HEK293T (cell line): ENCODE data around the gene MAMDC2.

Source experiments
- CTCF ChIA-PET: fragments of 350-600 bp; formaldehyde crosslinking; extraction: SDS; loops from one replicate; lab custom pipeline; 2021; ENCODE audit warnings: antibody characterized with exemption, inconsistent platforms; lab: Yijun Ruan, JAX
- POLR2A ChIA-PET: fragments of 350-600 bp; formaldehyde crosslinking; extraction: SDS; loops from one replicate; lab custom pipeline; 2020; ENCODE audit warnings: antibody characterized with exemption, inconsistent platforms; lab: Yijun Ruan, JAX
- DNase-seq: peaks from one replicate; pipeline ENCODE4 v3.0.0; 2012; ENCODE audit warnings: mixed read lengths; ENCODE audit errors: extremely low spot score
- ARNT ChIP-seq: fragments of 450-650 bp; IDR thresholded peaks from 2 replicates; pipeline ENCODE4 v1.6.1; 2017; ENCODE audit warnings: mild to moderate bottlenecking
- BHLHE40 ChIP-seq: fragments of 450-650 bp; IDR thresholded peaks from 2 replicates; pipeline ENCODE4 v1.6.1; 2016; ENCODE audit warnings: mild to moderate bottlenecking, moderate library complexity, borderline replicate concordance
- CTBP1 ChIP-seq: fragments of 450-650 bp; IDR thresholded peaks from 2 replicates; pipeline ENCODE4 v1.6.1; 2016; ENCODE audit warnings: borderline replicate concordance
- ELF4 ChIP-seq: fragments of 450-650 bp; IDR thresholded peaks from 2 replicates; pipeline ENCODE4 v1.6.1; 2017; ENCODE audit warnings: antibody characterized with exemption
- FOXA1 ChIP-seq: fragments of 450-650 bp; IDR thresholded peaks from 2 replicates; pipeline ENCODE4 v1.6.1; 2016; ENCODE audit warnings: mild to moderate bottlenecking
- FOXK2 ChIP-seq: fragments of 450-650 bp; IDR thresholded peaks from 2 replicates; pipeline ENCODE4 v1.6.1; 2016; ENCODE audit warnings: mild to moderate bottlenecking
- FOXM1 ChIP-seq: fragments of 450-650 bp; IDR thresholded peaks from 2 replicates; pipeline ENCODE4 v1.6.1; 2017; ENCODE audit warnings: mild to moderate bottlenecking, borderline replicate concordance
- HDGF ChIP-seq: fragments of 450-650 bp; IDR thresholded peaks from 2 replicates; pipeline ENCODE4 v1.6.1; 2017; ENCODE audit warnings: antibody characterized with exemption, borderline replicate concordance
- L3MBTL2 ChIP-seq: fragments of 450-650 bp; conservative IDR thresholded peaks from 2 replicates; pipeline ENCODE4 v1.6.1; 2016; ENCODE audit warnings: mild to moderate bottlenecking
- LEF1 ChIP-seq: fragments of 450-650 bp; IDR thresholded peaks from 2 replicates; pipeline ENCODE4 v1.6.1; 2017; ENCODE audit warnings: mild to moderate bottlenecking, borderline replicate concordance
- NFRKB ChIP-seq: fragments of 450-650 bp; IDR thresholded peaks from 2 replicates; pipeline ENCODE4 v1.6.1; 2016; ENCODE audit warnings: mild to moderate bottlenecking, moderate library complexity
- SP1 ChIP-seq: fragments of 450-650 bp; IDR thresholded peaks from 2 replicates; pipeline ENCODE4 v1.6.1; 2017
- SUZ12 ChIP-seq: fragments of 450-650 bp; IDR thresholded peaks from 2 replicates; pipeline ENCODE4 v1.6.1; 2016; ENCODE audit warnings: mild to moderate bottlenecking
- TARDBP ChIP-seq: fragments of 450-650 bp; IDR thresholded peaks from 2 replicates; pipeline ENCODE4 v1.6.1; 2016
- ZNF384 ChIP-seq: fragments of 450-650 bp; IDR thresholded peaks from 2 replicates; pipeline ENCODE4 v1.6.1; 2016
- TF ChIP-seq, protein P1 (sequence below): fragments of 450-650 bp; IDR thresholded peaks from 2 replicates; pipeline ENCODE4 v1.6.1; 2016

Gene MAMDC2

GRCh38 chr9:70060148-70060882 is 16.7 kb downstream of the MAMDC2 start:
- TF ChIP-seq LEF1: no peak
- no peak for TF ChIP-seq L3MBTL2
- TF ChIP-seq FOXM1: no peak
- no peak for TF ChIP-seq BHLHE40
- TF ChIP-seq FOXK2: no peak
- TF ChIP-seq, protein P1, sequence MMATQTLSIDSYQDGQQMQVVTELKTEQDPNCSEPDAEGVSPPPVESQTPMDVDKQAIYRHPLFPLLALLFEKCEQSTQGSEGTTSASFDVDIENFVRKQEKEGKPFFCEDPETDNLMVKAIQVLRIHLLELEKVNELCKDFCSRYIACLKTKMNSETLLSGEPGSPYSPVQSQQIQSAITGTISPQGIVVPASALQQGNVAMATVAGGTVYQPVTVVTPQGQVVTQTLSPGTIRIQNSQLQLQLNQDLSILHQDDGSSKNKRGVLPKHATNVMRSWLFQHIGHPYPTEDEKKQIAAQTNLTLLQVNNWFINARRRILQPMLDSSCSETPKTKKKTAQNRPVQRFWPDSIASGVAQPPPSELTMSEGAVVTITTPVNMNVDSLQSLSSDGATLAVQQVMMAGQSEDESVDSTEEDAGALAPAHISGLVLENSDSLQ: no peak
- TF ChIP-seq ZNF384: no peak
- TF ChIP-seq NFRKB: no peak
- no peak for TF ChIP-seq SUZ12
- no peak for TF ChIP-seq FOXA1
- no peak for TF ChIP-seq CTBP1
- TF ChIP-seq HDGF: no peak
- no peak for TF ChIP-seq ELF4
- no peak for TF ChIP-seq TARDBP
- TF ChIP-seq SP1: no peak
- no peak for TF ChIP-seq ARNT
- no peak for DNase-seq
- ChIA-PET CTCF (no interaction called here), POLR2A (no interaction called here)

- CTCF ChIA-PET: no interaction called here
- POLR2A ChIA-PET: no interaction called here
- TF ChIP-seq SUZ12: no peak
- no peak for TF ChIP-seq SP1
- no peak for TF ChIP-seq ZNF384
- no peak for TF ChIP-seq LEF1
- no peak for TF ChIP-seq ARNT
- no peak for TF ChIP-seq NFRKB
- TF ChIP-seq FOXM1: no peak
- no peak for TF ChIP-seq CTBP1
- no peak for TF ChIP-seq ELF4
- DNase-seq: no peak
Measured at GRCh38 chr9:70060883-70061507, 17.3 kb downstream of the MAMDC2 start.

DNA sequence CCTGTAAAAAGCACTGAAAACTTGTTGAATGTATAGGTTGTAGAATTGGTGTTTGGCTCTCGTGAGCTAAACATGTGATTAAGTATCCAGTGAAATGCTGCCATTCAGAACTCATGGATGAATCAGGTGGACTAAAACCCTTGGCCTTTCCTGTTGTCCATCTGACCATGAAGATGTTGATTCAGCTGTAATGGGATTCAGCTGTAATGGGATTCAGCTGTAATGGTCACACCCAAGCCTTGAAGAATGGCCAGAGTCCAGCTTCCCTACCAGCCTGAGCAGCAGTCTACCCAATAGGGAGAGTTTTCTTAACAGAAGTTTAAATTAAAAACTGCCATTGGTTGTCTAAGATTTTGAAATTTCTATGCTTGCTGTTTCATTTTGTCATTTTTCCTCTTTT is 18.1 kb downstream of the MAMDC2 start:
- POLR2A ChIA-PET: no interaction called here
- CTCF ChIA-PET: no interaction called here
- DNase-seq: no peak

DNA sequence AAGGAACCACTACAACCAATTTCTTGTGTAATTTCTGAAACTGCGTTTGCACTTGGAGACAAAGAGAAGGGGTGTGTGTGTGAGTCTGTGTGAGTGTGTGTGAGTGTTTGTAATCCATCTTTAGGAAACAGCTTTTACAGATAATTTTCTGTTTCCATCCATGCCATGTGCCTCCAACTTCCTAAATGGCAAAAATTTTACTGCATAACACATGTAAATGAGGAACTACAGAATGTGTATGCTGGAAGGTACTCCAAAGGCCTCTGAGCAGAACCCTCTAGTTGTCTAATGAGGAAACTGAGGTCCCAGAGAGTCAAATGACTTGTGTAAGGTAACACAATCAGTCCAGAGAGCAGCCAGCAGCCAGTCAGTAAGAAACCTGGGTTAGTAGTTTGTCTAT is 20.8 kb downstream of the MAMDC2 start:
- CTCF ChIA-PET: interaction anchor here (1.2 kb wide), 1 partner anchor 46 kb away, joined by 4 read pairs; no protein-coding TSS in a partner anchor
- POLR2A ChIA-PET: no interaction called here
- TF ChIP-seq FOXM1 (no peak), SP1 (no peak), TARDBP (no peak), ELF4 (no peak), ZNF384 (no peak), L3MBTL2 (no peak), CTBP1 (no peak), NFRKB (no peak), FOXK2 (no peak), SUZ12 (no peak), ARNT (no peak), HDGF (no peak), FOXA1 (no peak), BHLHE40 (no peak)
- DNase-seq: no peak

More for the DNA sequence above, 18.1 kb downstream of the MAMDC2 start:
- no peak for TF ChIP-seq FOXM1
- TF ChIP-seq ELF4: no peak
- no peak for TF ChIP-seq NFRKB
- no peak for TF ChIP-seq LEF1
- TF ChIP-seq BHLHE40: no peak
- no peak for TF ChIP-seq L3MBTL2
- TF ChIP-seq, protein P1: no peak
- TF ChIP-seq FOXK2: no peak
- TF ChIP-seq FOXA1: no peak
- TF ChIP-seq ZNF384: no peak
- no peak for TF ChIP-seq SUZ12
- TF ChIP-seq ARNT: no peak
- TF ChIP-seq HDGF: no peak
- no peak for TF ChIP-seq CTBP1
- no peak for TF ChIP-seq SP1
- no peak for TF ChIP-seq TARDBP

GRCh38 chr9:70065572-70065971 is 21.9 kb downstream of the MAMDC2 start:
- ChIA-PET CTCF (interaction anchor here (1.2 kb wide), 1 partner anchor 45 kb away, joined by 4 read pairs; no protein-coding TSS in a partner anchor), POLR2A (no interaction called here)
- TF ChIP-seq FOXM1: no peak
- no peak for TF ChIP-seq NFRKB
- no peak for TF ChIP-seq ZNF384
- TF ChIP-seq FOXK2: no peak
- no peak for TF ChIP-seq LEF1
- no peak for TF ChIP-seq BHLHE40
- no peak for TF ChIP-seq ARNT
- TF ChIP-seq TARDBP: no peak
- TF ChIP-seq SP1: no peak
- no peak for TF ChIP-seq L3MBTL2
- no peak for TF ChIP-seq HDGF
- TF ChIP-seq CTBP1: no peak
- TF ChIP-seq, protein P1: no peak
- no peak for TF ChIP-seq ELF4
- no peak for TF ChIP-seq FOXA1
- DNase-seq: no peak

GRCh38 chr9:70066418-70066817 is 22.8 kb downstream of the MAMDC2 start:
- POLR2A ChIA-PET: no interaction called here
- CTCF ChIA-PET: no interaction called here
- no peak for TF ChIP-seq NFRKB
- TF ChIP-seq, protein P1: no peak
- TF ChIP-seq SUZ12: no peak
- no peak for TF ChIP-seq BHLHE40
- TF ChIP-seq ARNT: no peak
- TF ChIP-seq CTBP1: no peak
- no peak for TF ChIP-seq TARDBP
- DNase-seq: no peak
